B cell (primary cell): ENCODE measurements around the gene FXYD2. TPM values are rescaled to one million over a fixed set of nuclear protein-coding genes. Genes with fewer than 3 reads are reported as not detected.
A peak's percentile ranks its signal among the peaks of the same experiment; 100 is the strongest.

Experiments
- ATAC-seq: fragments of 200-7000 bp; cut with Tn5 transposase; one replicate; pipeline ENCODE4 v1.10.0; 2021; ENCODE audit warnings: low read depth, mild to moderate bottlenecking, moderate number of reproducible peaks, moderate library complexity
- CTCF ChIA-PET: fragments of 350-600 bp; sonication (Branson Sonifier 250); formaldehyde crosslinking; loops from one replicate; lab custom pipeline; 2021; ENCODE audit warnings: antibody characterized with exemption, inconsistent platforms; lab: Charles Lee
- POLR2A ChIA-PET: fragments of 350-600 bp; sonication (Branson Sonifier 250); formaldehyde crosslinking; loops from one replicate; lab custom pipeline; 2021; ENCODE audit warnings: antibody characterized with exemption; lab: Charles Lee
- DNase-seq: peaks from one replicate; pipeline ENCODE4 v3.0.0; 2013
- H2AFZ ChIP-seq: 2 replicates; pipeline ENCODE4 v1.6.1; 2012; ENCODE audit warnings: mild to moderate bottlenecking, low read depth, low read length; ENCODE audit not compliant: insufficient read depth, poor library complexity, severe bottlenecking
- H3K27ac ChIP-seq, 2 donors: 1 replicate in 1 of 2; 2 replicates in 1 of 2; pipeline ENCODE4 v1.5.1; 2012 to 2013; ENCODE audit warnings: low read length in 2 of 2, mild to moderate bottlenecking in 2 of 2, moderate library complexity in 1 of 2
- H3K27me3 ChIP-seq, 4 experiments: fragments of 200-600 bp in 1 of 4; sonication (generic) in 1 of 4; replicated peaks in 1 of 4; 1 replicate in 2 of 4; 2 replicates in 2 of 4; pipeline versions ENCODE4 v1.6.1 to v1.7.0; 2013 to 2016; ENCODE audit warnings: low read length in 3 of 4, mild to moderate bottlenecking in 2 of 4, mixed read lengths in 1 of 4, moderate library complexity in 1 of 4; ENCODE audit not compliant: insufficient read depth in 4 of 4, control insufficient read depth in 3 of 4; ENCODE audit errors: control extremely low read depth in 1 of 4
- H3K36me3 ChIP-seq, 2 experiments: replicated peaks in 1 of 2; 1 replicate in 1 of 2; 2 replicates in 1 of 2; pipeline versions ENCODE4 v1.6.1 to v1.7.1; 2013; ENCODE audit warnings: low read length in 1 of 2; ENCODE audit not compliant: insufficient read depth in 2 of 2, control insufficient read depth in 1 of 2; ENCODE audit errors: control extremely low read depth in 1 of 2, extremely low read depth in 1 of 2
- H3K4me1 ChIP-seq, 2 donors: fragments of 200-600 bp in 1 of 2; sonication (generic) in 1 of 2; 1 replicate in 1 of 2; 2 replicates in 1 of 2; pipeline versions ENCODE4 v1.5.1 to v1.6.1; 2013 to 2017; ENCODE audit warnings: low read length in 2 of 2; ENCODE audit not compliant: control insufficient read depth in 2 of 2, insufficient read depth in 2 of 2
- H3K4me2 ChIP-seq: replicated peaks from 2 replicates; pipeline ENCODE3; 2012; ENCODE audit warnings: mild to moderate bottlenecking, low read depth, low read length; ENCODE audit not compliant: poor library complexity, severe bottlenecking
- H3K4me3 ChIP-seq, 5 experiments: fragments of 200-600 bp in 1 of 5; sonication (generic) in 1 of 5; 1 replicate in 3 of 5; 2 replicates in 2 of 5; pipeline versions ENCODE4 v1.5.1 to v1.7.0; 2011 to 2016; ENCODE audit warnings: low read length in 4 of 5, mild to moderate bottlenecking in 4 of 5, low read depth in 2 of 5, control low read depth in 1 of 5, moderate library complexity in 1 of 5; ENCODE audit not compliant: insufficient read depth in 1 of 5; ENCODE audit errors: control extremely low read depth in 1 of 5, extremely low read depth in 1 of 5
- H3K79me2 ChIP-seq: fragments of 200-600 bp; sonication (generic); one replicate; pipeline ENCODE4 v1.6.0; 2016; ENCODE audit warnings: low read length; ENCODE audit not compliant: control insufficient read depth, insufficient read depth
- H3K9ac ChIP-seq: fragments of 200-600 bp; sonication (generic); 2 replicates; pipeline ENCODE4 v1.6.1; 2017; ENCODE audit warnings: mild to moderate bottlenecking, low read length, moderate library complexity
- H3K9me3 ChIP-seq, 3 donors: one replicate each; pipeline versions ENCODE4 v1.6.1 to v1.7.1; 2013; ENCODE audit warnings: low read length in 2 of 3; ENCODE audit not compliant: control insufficient read depth in 2 of 3, insufficient read depth in 1 of 3; ENCODE audit errors: control extremely low read depth in 1 of 3
- H4K20me1 ChIP-seq: 2 replicates; pipeline ENCODE4 v1.6.0; 2012; ENCODE audit warnings: mild to moderate bottlenecking, low read length; ENCODE audit not compliant: insufficient read depth, control insufficient read depth, poor library complexity, severe bottlenecking
- H3K27ac Mint-ChIP-seq: one replicate; pipeline ENCODE4 v1.8.0; 2021; ENCODE audit warnings: mixed read lengths
- H3K27me3 Mint-ChIP-seq: one replicate; pipeline ENCODE4 v1.8.0; 2021; ENCODE audit warnings: mixed read lengths
- H3K4me1 Mint-ChIP-seq: one replicate; pipeline ENCODE4 v1.8.0; 2021; ENCODE audit warnings: mixed read lengths
- H3K4me3 Mint-ChIP-seq: one replicate; pipeline ENCODE4 v1.8.0; 2021; ENCODE audit warnings: mixed read lengths
- H3K9me3 Mint-ChIP-seq: one replicate; pipeline ENCODE4 v1.8.0; 2022; ENCODE audit warnings: mixed read lengths; ENCODE audit not compliant: insufficient read depth
- CTCF ChIP-seq: fragments of 200-600 bp; IDR thresholded peaks from one replicate; pipeline ENCODE4 v1.8.0; 2022; ENCODE audit warnings: antibody characterized with exemption, mild to moderate bottlenecking
- EZH2 ChIP-seq: IDR thresholded peaks from 2 replicates; pipeline ENCODE4 v1.6.1; 2012; ENCODE audit warnings: borderline replicate concordance, low read depth, mild to moderate bottlenecking, moderate library complexity, low read length; ENCODE audit not compliant: insufficient read depth, poor library complexity, severe bottlenecking
- WGBS: methylation state at CpG from one replicate; pipeline ENCODE4 v1.1.5; 2013; ENCODE audit warnings: missing lambda C conversion rate; ENCODE audit not compliant: insufficient coverage; 5-methylcytosine and 5-hydroxymethylcytosine counted together
- intact Hi-C: fragments of 100-400 bp; cut with micrococcal nuclease; formaldehyde crosslinking; loops from one replicate; pipeline ENCODE4 v1.10.0; 2022
- polyA plus RNA-seq: library from polyadenylated mRNA; depleted of rRNA; stranded (reverse); fragments of >200 nt; gene quantifications from 2 replicates; pipeline ENCODE4 v1.2.3, GENCODE V29; 2012
- total RNA-seq, 2 donors: library from RNA; stranded (reverse); fragments of 120-200 nt in 1 of 2; gene quantifications; 1 replicate in 1 of 2; 2 replicates in 1 of 2; pipeline versions ENCODE4 v1.2.3 to v1.2.4, GENCODE V29; 2013 to 2022

Gene FXYD2
- total and polyA plus RNA-seq, 2 donors (not counting 1 experiment from before 2014, with no cell fraction given), result 0.61 to 19.5 TPM

DNA sequence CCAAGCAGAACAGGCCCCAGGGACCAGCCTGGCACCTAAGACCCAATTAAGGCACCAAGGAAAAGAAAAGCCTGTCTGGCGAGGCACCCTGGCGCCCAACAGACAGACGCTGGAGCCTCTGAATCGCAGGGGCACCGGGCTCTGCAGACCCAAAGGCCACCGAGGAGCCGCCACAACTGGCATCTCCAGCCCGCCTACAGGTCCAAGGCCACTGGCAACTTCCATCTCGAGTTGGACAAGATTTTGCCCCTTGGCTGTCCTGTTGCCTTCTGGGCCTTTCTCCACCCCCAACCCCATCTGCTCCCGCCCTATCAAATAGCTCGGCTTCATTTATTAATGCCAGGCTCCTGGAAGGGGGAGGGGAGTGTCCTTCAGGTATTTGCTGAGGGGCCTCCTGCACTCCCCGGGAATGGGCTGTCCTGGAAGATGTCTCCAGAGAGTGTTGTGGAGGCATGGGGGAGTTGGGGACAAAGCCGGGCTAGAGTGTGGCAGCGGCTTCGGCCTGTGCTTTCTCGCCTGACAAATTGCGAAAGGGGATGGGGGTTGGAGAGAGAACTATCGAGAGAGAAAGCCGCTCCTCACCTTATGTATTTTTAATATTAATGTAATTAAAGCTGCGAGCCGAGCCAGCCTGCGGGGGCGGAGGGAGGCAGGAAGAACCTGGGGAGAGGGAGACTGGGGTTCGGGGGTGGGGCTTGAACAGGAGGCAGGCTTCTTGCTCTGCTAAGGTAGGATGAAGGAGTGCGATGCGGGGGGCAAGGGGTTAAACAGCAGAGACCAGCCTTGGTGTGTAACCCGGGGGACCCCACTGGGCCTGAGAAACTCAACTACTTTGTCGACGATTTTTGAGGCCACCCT, 29.5 kb downstream of the FXYD2 start:
- 49% methylated on average over 19 of the region's 29 CpGs for WGBS
- Histone ChIP-seq H3K4me2 (peak overlapping the region; percentile 79), H3K4me1 (peaks cover 21 to 30% of the 10 kb centered on the region in 2 donors), H3K9me3 (peaks cover 0 to 12% (median 0%) of the 10 kb centered on the region in 3 donors), H3K79me2 (no peaks in the 10 kb centered on the region), H3K27ac (no peak overlapping the region), H3K4me3 (peak overlapping the region in 1 of 5 experiments; percentile 39), H3K27me3 (peaks cover 0 to 51% (median 35%) of the 10 kb centered on the region in 4 experiments), H3K9ac (no peak overlapping the region), H3K36me3 (no peaks in the 10 kb centered on the region), H4K20me1 (peaks cover 9% of the 10 kb centered on the region), H2AFZ (no peak overlapping the region)
- intact Hi-C loops, result no loop called here
- Mint-ChIP-seq H3K27me3 (peaks cover 73% of the 10 kb centered on the region), H3K4me1 (peaks cover 20% of the 10 kb centered on the region), H3K27ac (no peak overlapping the region), H3K9me3 (no peaks in the 10 kb centered on the region), H3K4me3 (peak overlapping the region; percentile 29)
- TF ChIP-seq EZH2 (no peak), CTCF (no peak)
- ChIA-PET POLR2A (no interaction called here), CTCF (interaction anchor here (2.0 kb wide), 1 partner anchor 12 kb away, joined by 5 read pairs; no protein-coding TSS in a partner anchor)
- DNase-seq, result no peak
- no peak for ATAC-seq

- Mint-ChIP-seq H3K9me3 (no peaks in the 10 kb centered on the region), H3K27ac (no peak overlapping the region), H3K4me3 (no peak overlapping the region), H3K4me1 (peaks cover 20% of the 10 kb centered on the region), H3K27me3 (peaks cover 74% of the 10 kb centered on the region)
- WGBS, result 93% methylated on average over 7 of the region's 10 CpGs
- ChIA-PET CTCF (interaction anchor here (1.2 to 2.0 kb wide), 3 partner anchors 9 to 23 kb away, joined by 3 to 5 read pairs (median 4); no protein-coding TSS in a partner anchor), POLR2A (no interaction called here)
- Histone ChIP-seq H3K27ac (no peak overlapping the region), H3K27me3 (peaks cover 0 to 51% (median 36%) of the 10 kb centered on the region in 4 experiments), H3K4me2 (no peak overlapping the region), H3K4me3 (no peak overlapping the region), H3K9ac (no peak overlapping the region), H2AFZ (no peak overlapping the region), H3K4me1 (peaks cover 21 to 30% of the 10 kb centered on the region in 2 donors), H3K36me3 (no peaks in the 10 kb centered on the region), H3K79me2 (no peaks in the 10 kb centered on the region), H3K9me3 (peaks cover 0 to 12% (median 0%) of the 10 kb centered on the region in 3 donors), H4K20me1 (peaks cover 9% of the 10 kb centered on the region)
- ATAC-seq (no peak), DNase-seq (no peak)
- intact Hi-C loops, result no loop called here
- TF ChIP-seq CTCF (no peak), EZH2 (no peak)
Observed at GRCh38 chr11:117794135-117794534, 30.4 kb downstream of the FXYD2 start.
